ENCODE data around the gene SATB2. TPM values are rescaled to one million over a fixed set of nuclear protein-coding genes. Genes with fewer than 3 reads are reported as not detected.

The SATB2 gene
- total and polyA plus RNA-seq, 10 donors: 0.39 to 3.0 (median 2.6) TPM

DNA sequence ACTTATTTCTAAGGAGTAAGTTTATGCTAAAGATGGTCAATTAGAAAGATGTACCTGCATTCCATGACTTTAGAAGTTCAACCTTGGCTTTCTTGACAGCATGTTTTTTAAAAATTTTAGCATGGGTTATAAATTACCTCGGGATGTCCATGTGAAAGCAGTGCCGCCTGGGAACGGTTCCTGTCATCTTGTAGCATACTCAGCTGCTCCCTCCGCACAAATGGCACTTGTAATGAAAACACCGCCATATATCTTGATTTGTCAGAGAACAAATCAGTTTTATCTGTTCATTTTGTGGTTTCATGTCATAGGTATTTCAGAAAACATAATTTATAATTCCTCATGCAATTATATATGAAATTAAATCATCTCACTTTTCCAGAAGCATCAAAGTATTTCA, 38.3 kb downstream of the SATB2 start:
- no peak for DNase-seq
- Histone ChIP-seq H3K27me3 (replicated peaks in 1 of 7) (no peaks in the 10 kb centered on the region), H3K36me3 (no peaks in the 10 kb centered on the region), H3K4me1 (no peaks in the 10 kb centered on the region), H3K9me3 (no peaks in the 10 kb centered on the region), H3K27ac (no peak overlapping the region), H3K4me3 (no peak overlapping the region)
- TF ChIP-seq, protein P1, sequence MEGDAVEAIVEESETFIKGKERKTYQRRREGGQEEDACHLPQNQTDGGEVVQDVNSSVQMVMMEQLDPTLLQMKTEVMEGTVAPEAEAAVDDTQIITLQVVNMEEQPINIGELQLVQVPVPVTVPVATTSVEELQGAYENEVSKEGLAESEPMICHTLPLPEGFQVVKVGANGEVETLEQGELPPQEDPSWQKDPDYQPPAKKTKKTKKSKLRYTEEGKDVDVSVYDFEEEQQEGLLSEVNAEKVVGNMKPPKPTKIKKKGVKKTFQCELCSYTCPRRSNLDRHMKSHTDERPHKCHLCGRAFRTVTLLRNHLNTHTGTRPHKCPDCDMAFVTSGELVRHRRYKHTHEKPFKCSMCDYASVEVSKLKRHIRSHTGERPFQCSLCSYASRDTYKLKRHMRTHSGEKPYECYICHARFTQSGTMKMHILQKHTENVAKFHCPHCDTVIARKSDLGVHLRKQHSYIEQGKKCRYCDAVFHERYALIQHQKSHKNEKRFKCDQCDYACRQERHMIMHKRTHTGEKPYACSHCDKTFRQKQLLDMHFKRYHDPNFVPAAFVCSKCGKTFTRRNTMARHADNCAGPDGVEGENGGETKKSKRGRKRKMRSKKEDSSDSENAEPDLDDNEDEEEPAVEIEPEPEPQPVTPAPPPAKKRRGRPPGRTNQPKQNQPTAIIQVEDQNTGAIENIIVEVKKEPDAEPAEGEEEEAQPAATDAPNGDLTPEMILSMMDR (IDR thresholded peaks at IDR 0.05 in 8 of 11, conservative IDR thresholded peaks at IDR 0.05 in 3 of 11): no peak
- TF ChIP-seq POLR2A (IDR thresholded peaks at IDR 0.05): no peak
- no peak for TF ChIP-seq POLR2AphosphoS5 (IDR thresholded peaks at IDR 0.05)
- intact Hi-C loops (cut with DNase I; ENCODE audit: low total_unique reads): no loop called here
- WGBS, 5 donors: 84 to 91% (median 90%) methylated on average over 5 of the region's 5 CpGs

DNA sequence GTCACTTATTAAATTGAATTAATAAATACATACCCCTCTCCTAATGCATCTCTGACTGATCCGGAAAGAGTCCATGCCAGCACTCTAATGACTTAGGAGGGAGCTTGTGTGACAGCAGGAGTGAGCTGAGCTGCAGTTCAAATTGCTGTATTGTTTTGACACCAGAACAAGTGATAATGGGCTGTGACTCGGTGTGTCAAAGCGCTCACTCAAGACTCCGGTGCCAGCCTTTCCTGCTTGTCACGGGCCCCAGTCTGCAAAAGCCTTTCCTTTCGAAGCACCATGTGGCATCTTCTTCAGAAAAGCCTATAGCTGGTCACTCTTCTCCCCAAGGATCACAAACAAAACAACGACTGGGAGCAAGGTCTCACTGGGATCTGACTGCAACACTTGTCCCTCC, 43.3 kb downstream of the SATB2 start:
- Histone ChIP-seq H3K4me3 (no peak overlapping the region), H3K4me1 (no peaks in the 10 kb centered on the region), H3K36me3 (no peaks in the 10 kb centered on the region), H3K9me3 (no peaks in the 10 kb centered on the region), H3K27ac (no peak overlapping the region), H3K27me3 (replicated peaks in 1 of 7) (no peaks in the 10 kb centered on the region)
- WGBS, 5 donors: 76 to 82% (median 79%) methylated on average over 7 of the region's 7 CpGs
- DNase-seq: no peak
- TF ChIP-seq POLR2A (IDR thresholded peaks at IDR 0.05): no peak
- no peak for TF ChIP-seq POLR2AphosphoS5 (IDR thresholded peaks at IDR 0.05)
- TF ChIP-seq, protein P1 (IDR thresholded peaks at IDR 0.05 in 8 of 11, conservative IDR thresholded peaks at IDR 0.05 in 3 of 11): no peak
- intact Hi-C loops (cut with DNase I; ENCODE audit: low total_unique reads): no loop called here

- intact Hi-C loops (cut with DNase I; ENCODE audit: low total_unique reads): no loop called here
- no peaks in the 10 kb centered on the region for H3K4me1 ChIP-seq
- no peak for DNase-seq
- no peaks in the 10 kb centered on the region for H3K9me3 ChIP-seq
- H3K27ac ChIP-seq: no peak overlapping the region
- no peaks in the 10 kb centered on the region for H3K36me3 ChIP-seq
- H3K4me3 ChIP-seq: no peak overlapping the region
- WGBS, 5 donors: 83 to 93% (median 90%) methylated on average over 3 of the region's 3 CpGs
- TF ChIP-seq POLR2A (IDR thresholded peaks at IDR 0.05) (no peak), POLR2AphosphoS5 (IDR thresholded peaks at IDR 0.05) (no peak)
- TF ChIP-seq, protein P1 (IDR thresholded peaks at IDR 0.05 in 8 of 11, conservative IDR thresholded peaks at IDR 0.05 in 3 of 11): no peak
- no peaks in the 10 kb centered on the region for H3K27me3 ChIP-seq (replicated peaks in 1 of 7)
Observed at GRCh38 chr2:199414001-199414400, 43.7 kb downstream of the SATB2 start.

- intact Hi-C loops (cut with DNase I; ENCODE audit: low total_unique reads): no loop called here
- TF ChIP-seq POLR2AphosphoS5 (IDR thresholded peaks at IDR 0.05) (no peak), POLR2A (IDR thresholded peaks at IDR 0.05) (no peak)
- TF ChIP-seq, protein P1 (IDR thresholded peaks at IDR 0.05 in 8 of 11, conservative IDR thresholded peaks at IDR 0.05 in 3 of 11): no peak
- DNase-seq: no peak
- no peaks in the 10 kb centered on the region for H3K27me3 ChIP-seq (replicated peaks in 1 of 7)
- no peaks in the 10 kb centered on the region for H3K9me3 ChIP-seq
- 47 to 69% (median 55%) methylated on average over 4 of the region's 4 CpGs for WGBS, 5 donors
- H3K4me3 ChIP-seq: no peak overlapping the region
- no peaks in the 10 kb centered on the region for H3K36me3 ChIP-seq
- no peaks in the 10 kb centered on the region for H3K4me1 ChIP-seq
- H3K27ac ChIP-seq: no peak overlapping the region
Observed at GRCh38 chr2:199409759-199410529, 47.8 kb downstream of the SATB2 start.

Measured in spleen (tissue), 11 donors.